C4-2B (cell line): ENCODE measurements around the gene PPARA.

Experiments used
- CTCF ChIP-seq: fragments of 450-650 bp; conservative IDR thresholded peaks from 2 replicates; pipeline ENCODE4 v1.5.1; 2017; ENCODE audit warnings: mild to moderate bottlenecking
- ZFX ChIP-seq: fragments of 450-650 bp; IDR thresholded peaks from 2 replicates; pipeline ENCODE4 v1.6.1; 2017

- no peak for TF ChIP-seq CTCF
- no peak for TF ChIP-seq ZFX
Observed at GRCh38 chr22:46142548-46143490, 7.5 kb upstream of the PPARA start.
